ENCODE results near the gene TSPAN14. TPM values are rescaled to one million over a fixed set of nuclear protein-coding genes. Genes with fewer than 3 reads are reported as not detected.

The TSPAN14 gene
- total and polyA plus RNA-seq, 10 of the 15 experiments (the other 5 are each of a cell fraction or from before 2014, with no cell fraction given), result 2.5 to 31.7 (median 17.9) TPM

DNA sequence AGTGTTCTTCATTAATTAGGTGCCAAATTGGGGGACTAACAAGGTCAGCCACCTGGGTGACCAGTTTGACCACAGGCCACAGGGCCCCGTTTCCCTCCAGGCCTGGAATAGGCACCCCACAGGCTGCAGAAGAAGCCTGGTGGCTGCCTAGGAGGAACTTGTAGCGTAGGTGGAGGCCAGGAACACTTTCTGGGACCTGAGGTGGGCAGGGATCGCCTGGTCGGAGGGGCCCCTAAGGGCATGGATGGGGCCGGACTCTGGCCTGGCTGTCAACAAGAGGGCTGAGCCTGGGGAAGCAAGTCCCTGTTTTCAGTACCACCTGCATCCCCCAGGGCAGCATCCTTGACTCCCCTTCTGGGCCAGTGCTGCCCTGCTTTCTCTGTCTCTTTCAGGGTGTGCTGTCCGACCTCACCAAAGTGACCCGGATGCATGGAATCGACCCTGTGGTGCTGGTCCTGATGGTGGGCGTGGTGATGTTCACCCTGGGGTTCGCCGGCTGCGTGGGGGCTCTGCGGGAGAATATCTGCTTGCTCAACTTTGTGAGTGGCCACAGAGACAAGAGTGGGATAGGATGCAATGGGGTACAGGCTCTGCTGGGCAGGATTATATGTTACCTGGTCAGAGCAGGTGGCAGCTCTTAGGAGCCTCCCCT, 52.9 kb downstream of the TSPAN14 start:
- no peak for FAIRE-seq
- Histone ChIP-seq H3K27ac (ENCODE audit: control insufficient read depth, insufficient read depth) (no peak overlapping the region), H2AFZ (ENCODE audit: control insufficient read depth, low read depth, low read length) (no peak overlapping the region), H4K20me1 (ENCODE audit: control insufficient read depth, insufficient read depth) (no peaks in the 10 kb centered on the region), H3K36me3 (ENCODE audit: control insufficient read depth in 2 of 2, insufficient read depth in 2 of 2, low read length in 1 of 2) (peaks cover 20 to 29% of the 10 kb centered on the region in 2 experiments), H3K27me3 (replicated peaks in 1 of 2; ENCODE audit: control insufficient read depth in 2 of 2, insufficient read depth in 2 of 2, low read length in 1 of 2) (no peaks in the 10 kb centered on the region), H3K9ac (ENCODE audit: control insufficient read depth, insufficient read depth, low read length) (no peak overlapping the region), H3K4me3 (no peak overlapping the region), H3K79me2 (ENCODE audit: control insufficient read depth, insufficient read depth, low read length) (peaks cover 3% of the 10 kb centered on the region), H3K4me1 (ENCODE audit: control insufficient read depth, insufficient read depth, low read length) (peaks cover 5% of the 10 kb centered on the region), H3K4me2 (ENCODE audit: control insufficient read depth, insufficient read depth) (no peak overlapping the region), H3K9me3 (replicated peaks; ENCODE audit: control insufficient read depth, insufficient read depth, low read length) (no peaks in the 10 kb centered on the region)
- ATAC-seq, result no peak
- ChIA-PET RAD21 (ENCODE audit: unreplicated experiment) (interaction anchor here (1.2 to 13.9 kb wide), 4 partner anchors 35 to 124 kb away, joined by 3 to 432 read pairs (median 215); partner anchors contain the start of gene TSPAN14), POLR2A (interaction anchor here (5.8 kb wide), 1 partner anchor 57 kb away, joined by 29 read pairs; no protein-coding TSS in a partner anchor), SMC1A (ENCODE audit: uncharacterized antibody, unreplicated experiment) (interaction anchor here (0.7 to 21.2 kb wide), 5 partner anchors 35 to 154 kb away, joined by 3 to 1038 read pairs (median 4); partner anchors contain the start of gene TSPAN14), CTCF (interaction anchor here (1.3 to 21.6 kb wide), 3 partner anchors 63 to 91 kb away, joined by 3 to 852 read pairs (median 31); partner anchors contain the start of gene TSPAN14)
- in situ Hi-C loops (cut with MboI), result loop anchor here (5.0 kb wide), 1 partner anchor 125 kb away; no protein-coding TSS in a partner anchor
- no peak for DNase-seq (ENCODE audit: low read depth, low spot score)
- TF ChIP-seq, protein P1, sequence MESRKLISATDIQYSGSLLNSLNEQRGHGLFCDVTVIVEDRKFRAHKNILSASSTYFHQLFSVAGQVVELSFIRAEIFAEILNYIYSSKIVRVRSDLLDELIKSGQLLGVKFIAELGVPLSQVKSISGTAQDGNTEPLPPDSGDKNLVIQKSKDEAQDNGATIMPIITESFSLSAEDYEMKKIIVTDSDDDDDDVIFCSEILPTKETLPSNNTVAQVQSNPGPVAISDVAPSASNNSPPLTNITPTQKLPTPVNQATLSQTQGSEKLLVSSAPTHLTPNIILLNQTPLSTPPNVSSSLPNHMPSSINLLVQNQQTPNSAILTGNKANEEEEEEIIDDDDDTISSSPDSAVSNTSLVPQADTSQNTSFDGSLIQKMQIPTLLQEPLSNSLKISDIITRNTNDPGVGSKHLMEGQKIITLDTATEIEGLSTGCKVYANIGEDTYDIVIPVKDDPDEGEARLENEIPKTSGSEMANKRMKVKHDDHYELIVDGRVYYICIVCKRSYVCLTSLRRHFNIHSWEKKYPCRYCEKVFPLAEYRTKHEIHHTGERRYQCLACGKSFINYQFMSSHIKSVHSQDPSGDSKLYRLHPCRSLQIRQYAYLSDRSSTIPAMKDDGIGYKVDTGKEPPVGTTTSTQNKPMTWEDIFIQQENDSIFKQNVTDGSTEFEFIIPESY (IDR thresholded peaks at IDR 0.05), result no peak
- TF ChIP-seq MXI1 (IDR thresholded peaks at IDR 0.05; ENCODE audit: low read depth, low read length), result no peak
- TF ChIP-seq, protein P2, sequence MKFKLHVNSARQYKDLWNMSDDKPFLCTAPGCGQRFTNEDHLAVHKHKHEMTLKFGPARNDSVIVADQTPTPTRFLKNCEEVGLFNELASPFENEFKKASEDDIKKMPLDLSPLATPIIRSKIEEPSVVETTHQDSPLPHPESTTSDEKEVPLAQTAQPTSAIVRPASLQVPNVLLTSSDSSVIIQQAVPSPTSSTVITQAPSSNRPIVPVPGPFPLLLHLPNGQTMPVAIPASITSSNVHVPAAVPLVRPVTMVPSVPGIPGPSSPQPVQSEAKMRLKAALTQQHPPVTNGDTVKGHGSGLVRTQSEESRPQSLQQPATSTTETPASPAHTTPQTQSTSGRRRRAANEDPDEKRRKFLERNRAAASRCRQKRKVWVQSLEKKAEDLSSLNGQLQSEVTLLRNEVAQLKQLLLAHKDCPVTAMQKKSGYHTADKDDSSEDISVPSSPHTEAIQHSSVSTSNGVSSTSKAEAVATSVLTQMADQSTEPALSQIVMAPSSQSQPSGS (IDR thresholded peaks at IDR 0.05; ENCODE audit: low read length), result no peak
- TF ChIP-seq ZSCAN29 (IDR thresholded peaks at IDR 0.05), result no peak
- TF ChIP-seq SMAD1 (IDR thresholded peaks at IDR 0.05; ENCODE audit: low read depth, partially characterized antibody), result no peak
- no peak for TF ChIP-seq BACH1 (IDR thresholded peaks at IDR 0.05; ENCODE audit: borderline replicate concordance)
- TF ChIP-seq, protein P3, sequence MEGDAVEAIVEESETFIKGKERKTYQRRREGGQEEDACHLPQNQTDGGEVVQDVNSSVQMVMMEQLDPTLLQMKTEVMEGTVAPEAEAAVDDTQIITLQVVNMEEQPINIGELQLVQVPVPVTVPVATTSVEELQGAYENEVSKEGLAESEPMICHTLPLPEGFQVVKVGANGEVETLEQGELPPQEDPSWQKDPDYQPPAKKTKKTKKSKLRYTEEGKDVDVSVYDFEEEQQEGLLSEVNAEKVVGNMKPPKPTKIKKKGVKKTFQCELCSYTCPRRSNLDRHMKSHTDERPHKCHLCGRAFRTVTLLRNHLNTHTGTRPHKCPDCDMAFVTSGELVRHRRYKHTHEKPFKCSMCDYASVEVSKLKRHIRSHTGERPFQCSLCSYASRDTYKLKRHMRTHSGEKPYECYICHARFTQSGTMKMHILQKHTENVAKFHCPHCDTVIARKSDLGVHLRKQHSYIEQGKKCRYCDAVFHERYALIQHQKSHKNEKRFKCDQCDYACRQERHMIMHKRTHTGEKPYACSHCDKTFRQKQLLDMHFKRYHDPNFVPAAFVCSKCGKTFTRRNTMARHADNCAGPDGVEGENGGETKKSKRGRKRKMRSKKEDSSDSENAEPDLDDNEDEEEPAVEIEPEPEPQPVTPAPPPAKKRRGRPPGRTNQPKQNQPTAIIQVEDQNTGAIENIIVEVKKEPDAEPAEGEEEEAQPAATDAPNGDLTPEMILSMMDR (IDR thresholded peaks at IDR 0.05 in 2 of 3, conservative IDR thresholded peaks at IDR 0.05 in 1 of 3; ENCODE audit: control insufficient read depth in 2 of 3, extremely low read depth in 1 of 3, insufficient read depth in 1 of 3, low read depth in 3 of 3, low read length in 3 of 3), result no peak
- no peak for TF ChIP-seq PML (IDR thresholded peaks at IDR 0.05; ENCODE audit: low read length)
- no peak for TF ChIP-seq SPI1 (IDR thresholded peaks at IDR 0.05; ENCODE audit: borderline replicate concordance, insufficient read depth, low read depth, low read length)
- TF ChIP-seq HDAC6 (IDR thresholded peaks at IDR 0.05; ENCODE audit: unreplicated experiment), result no peak
- no peak for TF ChIP-seq POLR2A (IDR thresholded peaks at IDR 0.05; ENCODE audit: low read depth, low read length)
- no peak for TF ChIP-seq FOXK2 (IDR thresholded peaks at IDR 0.05)
- no peak for TF ChIP-seq RAD21 (IDR thresholded peaks at IDR 0.05; ENCODE audit: insufficient read depth, low read depth, low read length)
- intact Hi-C loops (cut with micrococcal nuclease; ENCODE audit: unreplicated experiment), result no loop called here
- WGBS (ENCODE audit: insufficient coverage, insufficient replicate concordance, low lambda C conversion rate, missing lambda C conversion rate), result 88% methylated on average over 13 of the region's 13 CpGs
- no TSS peak for BruUV-seq (replicated peaks)
